Measurements from ENCODE around the gene NACC2.

DNA sequence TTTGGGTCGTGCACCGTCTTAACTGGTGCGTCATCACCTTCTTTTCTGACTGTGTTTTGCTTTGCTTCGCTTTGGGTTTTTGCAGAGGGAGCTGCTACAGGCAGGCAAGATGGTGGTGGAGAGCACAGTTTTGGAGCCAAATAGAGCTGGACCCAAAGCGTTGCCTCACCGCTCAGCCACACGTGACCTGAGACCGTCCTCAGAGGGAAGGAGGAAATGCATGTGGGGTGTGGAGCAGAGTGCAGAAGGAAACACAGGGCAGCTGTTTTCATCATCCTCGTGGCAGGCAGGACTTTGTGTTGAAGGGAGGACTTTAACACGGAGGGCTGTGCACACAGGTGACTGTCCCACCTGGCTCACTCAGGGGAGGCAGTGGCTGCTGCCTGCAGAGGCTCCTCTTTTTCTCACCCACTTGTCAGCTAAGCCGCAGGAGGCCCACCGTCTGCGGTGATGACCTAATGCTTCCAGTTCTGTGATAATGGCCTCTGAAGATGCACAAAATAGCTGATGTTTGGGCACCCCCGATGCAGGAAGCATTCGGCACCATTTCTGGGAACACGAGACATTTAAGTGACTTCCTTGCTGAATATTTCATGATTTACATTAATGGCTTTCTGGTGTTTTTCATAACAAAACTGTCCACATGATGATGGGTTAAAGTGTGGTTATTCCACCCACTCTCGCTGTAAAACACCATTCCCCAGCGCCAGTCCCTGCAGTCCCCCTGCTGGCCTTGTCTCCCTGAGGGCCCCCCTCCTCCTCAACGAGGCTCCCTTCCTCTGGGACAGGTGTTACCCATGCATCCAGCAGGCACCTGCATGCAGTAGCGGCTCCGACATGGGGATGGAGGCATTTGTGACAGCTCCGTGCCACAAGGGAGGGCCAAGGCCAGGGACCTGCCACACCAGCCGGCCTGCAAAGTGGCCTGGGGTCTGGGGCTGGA is 121.5 kb downstream of the NACC2 start:
- no peak for TF ChIP-seq POLR2A (IDR thresholded peaks at IDR 0.05)
- TF ChIP-seq, protein P1, sequence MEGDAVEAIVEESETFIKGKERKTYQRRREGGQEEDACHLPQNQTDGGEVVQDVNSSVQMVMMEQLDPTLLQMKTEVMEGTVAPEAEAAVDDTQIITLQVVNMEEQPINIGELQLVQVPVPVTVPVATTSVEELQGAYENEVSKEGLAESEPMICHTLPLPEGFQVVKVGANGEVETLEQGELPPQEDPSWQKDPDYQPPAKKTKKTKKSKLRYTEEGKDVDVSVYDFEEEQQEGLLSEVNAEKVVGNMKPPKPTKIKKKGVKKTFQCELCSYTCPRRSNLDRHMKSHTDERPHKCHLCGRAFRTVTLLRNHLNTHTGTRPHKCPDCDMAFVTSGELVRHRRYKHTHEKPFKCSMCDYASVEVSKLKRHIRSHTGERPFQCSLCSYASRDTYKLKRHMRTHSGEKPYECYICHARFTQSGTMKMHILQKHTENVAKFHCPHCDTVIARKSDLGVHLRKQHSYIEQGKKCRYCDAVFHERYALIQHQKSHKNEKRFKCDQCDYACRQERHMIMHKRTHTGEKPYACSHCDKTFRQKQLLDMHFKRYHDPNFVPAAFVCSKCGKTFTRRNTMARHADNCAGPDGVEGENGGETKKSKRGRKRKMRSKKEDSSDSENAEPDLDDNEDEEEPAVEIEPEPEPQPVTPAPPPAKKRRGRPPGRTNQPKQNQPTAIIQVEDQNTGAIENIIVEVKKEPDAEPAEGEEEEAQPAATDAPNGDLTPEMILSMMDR (IDR thresholded peaks at IDR 0.05): no peak
